Activated T-cell treated with anti-CD3 and anti-CD28 coated beads for 4 hours (primary cell): ENCODE results near the gene JPH4.

ENCODE experiments used
- DNase-seq: peaks from one replicate; pipeline ENCODE4 v3.0.0-alpha.2; 2020

JPH4 gene

GRCh38 chr14:23561873-23562821, 16.4 kb downstream of the JPH4 start:
- no peak for DNase-seq

DNA sequence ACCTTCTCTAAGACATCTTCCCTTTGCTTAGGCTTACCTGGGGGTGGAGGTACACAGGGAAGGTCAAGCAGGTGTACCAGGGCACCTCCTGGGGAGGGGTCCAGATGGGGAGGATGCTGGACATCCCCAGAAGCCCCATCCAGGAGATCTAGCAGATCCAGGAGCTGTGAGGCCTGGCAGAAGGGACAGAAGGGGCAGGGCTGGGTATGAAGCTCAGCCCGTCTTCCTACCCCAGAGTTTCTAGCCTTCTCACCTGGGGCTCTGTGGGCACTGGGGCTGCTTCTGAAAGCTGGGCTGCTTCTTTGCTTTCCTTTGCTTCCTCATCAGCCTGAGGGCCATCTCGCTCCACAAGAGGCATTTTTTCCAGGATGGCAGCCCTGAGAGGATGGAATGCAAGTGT, 17.3 kb downstream of the JPH4 start:
- no peak for DNase-seq

- DNase-seq: no peak
Measured at GRCh38 chr14:23559926-23560520, 18.6 kb downstream of the JPH4 start.

DNA sequence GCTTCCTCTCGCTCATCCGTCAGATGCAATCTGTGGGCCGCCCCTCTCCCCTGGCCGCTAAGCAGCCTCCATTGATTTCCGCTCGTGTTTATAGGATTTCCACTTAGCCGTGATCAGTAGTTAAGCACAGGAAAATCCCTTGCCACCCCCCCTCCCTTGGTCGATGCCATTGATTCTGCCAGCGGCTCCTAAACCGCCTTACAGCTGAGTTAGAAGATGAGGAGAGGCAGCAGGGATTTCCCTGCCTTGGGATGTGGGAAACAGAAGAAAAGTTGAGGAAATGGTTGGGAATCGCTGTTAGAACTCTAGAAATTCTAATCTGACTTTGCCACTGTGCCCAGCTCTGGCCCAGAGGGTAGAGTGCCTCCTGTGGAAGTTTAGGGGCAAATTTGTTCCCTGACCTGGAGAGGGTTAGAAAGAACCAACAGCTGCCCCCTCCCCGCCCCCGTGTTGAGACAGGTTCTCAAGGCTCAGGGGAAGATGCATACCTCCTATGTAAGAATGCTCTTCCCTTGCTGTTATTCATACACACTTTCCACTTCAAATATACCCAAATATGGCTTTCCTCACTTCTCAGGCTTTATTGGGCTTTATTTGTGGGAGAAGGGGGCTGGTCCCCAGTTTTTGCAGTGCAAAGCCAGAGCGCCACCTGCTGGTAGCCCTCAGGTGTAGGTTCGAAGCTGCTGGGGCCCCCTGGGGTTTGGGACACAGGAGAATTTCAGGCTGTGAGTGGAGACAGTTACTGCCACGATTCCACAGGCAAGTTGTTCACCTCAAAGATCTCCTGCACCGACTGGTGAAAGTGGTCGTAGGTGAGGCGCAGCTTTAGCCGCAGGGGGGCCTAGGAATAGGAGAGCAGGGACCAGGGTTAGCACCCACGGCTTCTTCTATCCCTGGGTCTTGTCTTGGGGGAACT, 19.3 kb downstream of the JPH4 start:
- DNase-seq: peak; percentile 52

GRCh38 chr14:23558346-23559009, 20.1 kb downstream of the JPH4 start:
- DNase-seq: no peak

- no peak for DNase-seq
Measured at GRCh38 chr14:23557946-23558345, 20.6 kb downstream of the JPH4 start.

- DNase-seq: no peak
Measured at GRCh38 chr14:23557521-23557920, 21.1 kb downstream of the JPH4 start.

GRCh38 chr14:23556700-23557440, 21.7 kb downstream of the JPH4 start:
- no peak for DNase-seq

DNA sequence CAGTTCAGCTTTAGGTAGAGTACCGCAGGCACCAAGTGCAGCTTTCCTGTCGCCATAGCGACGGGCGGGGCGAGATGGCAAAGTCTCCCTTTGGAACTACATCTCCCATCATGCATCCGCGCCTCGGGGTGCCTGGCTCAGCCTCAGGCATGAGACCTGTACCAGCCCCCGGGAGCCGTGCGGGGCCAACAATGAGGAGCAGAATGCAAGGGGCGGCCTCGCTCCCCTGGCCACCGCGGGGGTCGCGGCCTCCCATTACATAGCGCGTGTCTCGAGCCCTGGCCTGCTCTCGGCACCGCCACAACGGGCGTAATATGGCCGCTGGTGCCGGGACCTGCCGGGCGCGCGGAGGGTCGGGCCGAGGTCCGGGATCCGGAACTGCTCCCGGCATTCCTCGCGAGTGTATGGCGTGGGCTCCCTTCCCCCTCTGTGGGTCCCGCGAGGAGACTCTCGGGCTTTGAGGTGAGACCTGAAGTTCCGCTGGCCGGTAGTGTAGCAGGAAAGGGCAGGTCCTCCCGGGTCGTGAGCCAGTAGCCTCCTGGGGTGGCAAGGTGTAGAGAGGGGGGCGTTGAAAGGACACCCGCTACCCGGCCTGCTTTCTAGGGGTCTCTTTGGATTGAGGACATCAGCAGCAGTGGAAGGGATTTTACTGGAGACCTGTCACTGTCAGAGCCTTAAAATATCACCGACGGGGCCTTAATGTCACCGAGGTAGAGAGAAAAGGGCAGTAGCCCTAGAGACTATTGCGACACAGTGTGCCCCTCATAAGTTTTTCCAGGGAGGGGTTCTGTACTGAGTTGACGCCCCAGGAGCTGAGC, 22.5 kb downstream of the JPH4 start, which contains the start of gene THTPA:
Gene THTPA, plus strand, starts transcription at position 390 of the 818 bp plus-strand sequence. CDS start 487 bp downstream, outside the sequence.
- DNase-seq: peak; percentile 89

GRCh38 chr14:23555533-23555881, 23.1 kb downstream of the JPH4 start:
- DNase-seq: no peak

GRCh38 chr14:23551266-23552028, 27.1 kb downstream of the JPH4 start, which contains the start of gene ZFHX2:
Gene ZFHX2 (minus strand): TSS chr14:23551765. CDS start chr14:23535325, 16,440 bp downstream.
- DNase-seq: peak; percentile 84

DNA sequence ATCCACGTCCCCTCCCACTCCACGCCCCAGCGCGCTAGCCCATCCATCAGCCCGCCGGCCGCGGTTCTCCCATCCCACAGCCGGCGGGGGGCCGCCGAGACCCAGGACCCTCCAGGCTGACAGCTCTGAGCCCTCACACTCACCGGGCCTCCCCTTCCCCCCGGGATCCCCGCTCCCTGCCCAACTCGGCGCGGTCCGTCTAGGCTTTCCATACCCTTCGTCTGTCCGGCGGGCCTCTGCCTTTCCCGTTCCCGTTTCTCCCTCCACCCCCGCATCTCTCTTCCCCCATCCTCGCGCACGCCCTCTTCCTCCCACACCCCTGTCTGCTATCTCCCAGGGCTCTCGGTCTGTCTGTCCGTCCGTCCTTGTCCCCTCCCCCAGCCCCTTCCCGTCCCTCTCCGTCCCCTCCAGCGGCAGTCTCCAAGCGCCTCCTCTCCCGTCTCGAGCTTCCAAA, 27.8 kb downstream of the JPH4 start:
- no peak for DNase-seq

GRCh38 chr14:23550131-23550811, 28.3 kb downstream of the JPH4 start:
- DNase-seq: no peak

DNA sequence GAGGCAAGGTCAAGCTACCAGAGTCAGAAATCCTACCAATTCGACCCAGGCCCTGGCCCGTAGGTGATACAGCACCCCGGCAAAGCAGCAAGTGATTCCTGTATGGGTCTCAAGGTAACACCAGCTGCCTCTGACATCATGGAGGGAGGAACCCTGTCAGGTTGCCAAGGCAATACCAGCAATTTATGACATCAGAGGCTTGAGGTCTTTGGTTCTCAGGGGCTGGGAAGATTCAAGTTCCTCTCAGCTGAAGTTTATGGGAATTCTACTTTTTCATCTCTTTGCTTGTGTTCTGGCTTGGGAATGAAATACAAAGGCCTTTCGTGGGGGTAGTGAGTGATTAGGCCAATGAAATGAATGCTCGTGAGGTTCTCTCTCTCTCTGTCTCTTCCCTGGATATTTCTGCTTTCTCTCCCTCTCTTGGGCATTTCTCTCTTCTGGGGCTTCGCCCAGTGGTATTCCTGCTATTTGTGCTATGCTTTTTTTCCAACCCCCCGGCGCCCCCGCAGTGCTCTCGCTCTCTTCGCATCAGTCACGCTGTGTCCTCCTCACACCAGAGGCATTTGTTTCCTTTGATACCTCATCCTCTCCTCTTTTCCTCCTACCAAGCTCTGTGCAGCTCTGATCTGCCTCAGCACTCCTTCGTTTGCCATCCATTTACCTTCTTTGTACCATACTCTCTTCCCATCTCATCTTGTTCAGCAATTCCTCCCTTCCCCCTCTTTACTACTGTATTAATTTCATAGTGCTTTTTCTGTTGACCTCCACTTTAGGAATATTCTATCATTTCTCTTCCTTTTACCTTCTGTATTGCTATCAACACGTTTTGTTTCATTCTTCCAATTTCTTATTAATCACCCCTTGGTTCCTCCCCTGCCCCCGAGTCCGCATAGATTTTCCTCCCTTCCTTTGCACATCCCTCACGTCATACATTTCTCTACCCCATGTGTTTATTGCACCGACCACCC, 30.0 kb downstream of the JPH4 start:
- DNase-seq: no peak

- DNase-seq: no peak
Measured at GRCh38 chr14:23547924-23548323, 30.7 kb downstream of the JPH4 start.

DNA sequence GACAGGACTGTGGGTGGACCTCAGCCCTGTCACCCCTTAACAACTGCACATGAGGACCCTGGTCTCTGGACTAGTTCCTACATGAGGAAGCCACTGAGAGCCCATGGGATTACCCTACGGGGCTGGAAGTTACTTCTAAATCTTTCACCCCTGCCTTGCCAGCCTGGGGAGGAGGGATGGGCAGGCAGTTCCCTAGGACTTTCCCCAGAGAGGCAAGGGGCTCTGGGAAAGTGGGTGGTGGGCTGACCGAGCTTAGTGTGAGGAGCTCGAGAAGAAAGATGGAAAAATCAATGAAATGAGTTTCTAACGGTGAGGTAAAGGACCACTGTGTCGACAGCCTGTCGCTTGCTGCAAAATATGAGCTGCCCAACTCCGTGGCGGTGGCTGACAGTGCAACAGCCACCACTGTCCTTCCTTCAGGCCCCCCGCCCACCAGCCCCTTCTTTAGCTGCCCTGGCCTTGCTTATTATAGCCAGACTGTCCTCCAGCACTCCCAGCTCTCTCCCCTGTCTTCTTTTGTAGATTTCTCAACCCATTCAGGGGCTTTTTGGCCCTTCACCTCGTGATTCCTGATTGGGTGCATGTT, 32.0 kb downstream of the JPH4 start:
- no peak for DNase-seq

- no peak for DNase-seq
Measured at GRCh38 chr14:23545740-23546365, 32.7 kb downstream of the JPH4 start.
